ENCODE data around the gene NCOR1.

- no peak for TF ChIP-seq FOXA1 (IDR thresholded peaks at IDR 0.05)
- no peak for TF ChIP-seq BHLHE40 (IDR thresholded peaks at IDR 0.05; ENCODE audit: borderline replicate concordance)
- no peak for TF ChIP-seq ZNF384 (IDR thresholded peaks at IDR 0.05)
Measured at GRCh38 chr17:15999141-15999973, 216.0 kb downstream of the NCOR1 start, which contains the start of the genes TTC19 and ZSWIM7.
